K562 (cell line): ENCODE measurements around the gene CBX1. TPM values are rescaled to one million over a fixed set of nuclear protein-coding genes. Genes with fewer than 3 reads are reported as not detected.

Source experiments
- ATAC-seq: fragments of 200-7000 bp; cut with Tn5 transposase; 3 replicates; pipeline ENCODE4 v1.9.1; 2020; ENCODE audit warnings: moderate library complexity
- BruUV-seq: library from RNA; stranded (reverse); fragments of 400-500 nt; replicated peaks from 2 replicates; lab custom pipeline; 2021; lab: Mats Ljungman, UMichigan
- CTCF ChIA-PET: fragments of 300-600 bp; formaldehyde crosslinking; extraction: SDS; loops from one replicate; lab custom pipeline; 2021; ENCODE audit warnings: low intra/inter-chr PET ratio; lab: Yijun Ruan, JAX
- POLR2A ChIA-PET: fragments of 300-600, 350-650 bp; sonication (Branson Sonifier 250); formaldehyde crosslinking; extraction: SDS; loops from one replicate; lab custom pipeline; 2021; ENCODE audit warnings: antibody characterized with exemption, inconsistent platforms; lab: Yijun Ruan, JAX
- DNase-seq, 4 experiments: peaks; one replicate each; pipeline versions ENCODE4 v3.0.0 to v3.0.0-alpha.2; 2011 to 2018; ENCODE audit warnings: low spot score in 3 of 4, mixed read lengths in 3 of 4; ENCODE audit errors: extremely low read depth in 1 of 4
- FAIRE-seq: peaks from 2 replicates; lab custom pipeline; 2011; peaks lifted over from hg19 to GRCh38; lab: Jason Lieb, UNC
- H2AFZ ChIP-seq: 2 replicates; pipeline ENCODE4 v1.6.0; 2011; ENCODE audit warnings: low read depth, low read length, control low read depth, inconsistent platforms
- H3K27ac ChIP-seq: fragments of 200-600 bp; 3 replicates; pipeline ENCODE4 v1.8.0; 2011; ENCODE audit warnings: low read depth, mild to moderate bottlenecking, control low read depth, inconsistent platforms, low read length, moderate library complexity, mixed read lengths; ENCODE audit errors: extremely low read depth
- H3K27me3 ChIP-seq, 2 experiments: fragments of 300-600 bp in 1 of 2; 2 replicates in 1 of 2; 3 replicates in 1 of 2; pipeline versions ENCODE4 v1.6.0 to v1.8.0; 2011; ENCODE audit warnings: inconsistent platforms in 2 of 2, low read length in 2 of 2, mild to moderate bottlenecking in 1 of 2, mixed read lengths in 1 of 2, moderate library complexity in 1 of 2; ENCODE audit not compliant: control insufficient read depth in 2 of 2, insufficient read depth in 2 of 2
- H3K36me3 ChIP-seq: fragments of 300-600 bp; 3 replicates; pipeline ENCODE4 v1.8.0; 2011; ENCODE audit warnings: mild to moderate bottlenecking, low read length, inconsistent platforms; ENCODE audit not compliant: control insufficient read depth, insufficient read depth
- H3K4me1 ChIP-seq, 2 experiments: fragments of 200-600 bp in 1 of 2; replicated peaks in 1 of 2; 2 replicates in 1 of 2; 3 replicates in 1 of 2; pipeline versions ENCODE4 v1.5.1 to v1.8.0; 2011; ENCODE audit warnings: inconsistent platforms in 2 of 2, low read length in 2 of 2, mild to moderate bottlenecking in 1 of 2, mixed read lengths in 1 of 2, moderate library complexity in 1 of 2; ENCODE audit not compliant: control insufficient read depth in 2 of 2, insufficient read depth in 2 of 2
- H3K4me2 ChIP-seq: 2 replicates; pipeline ENCODE4 v1.6.1; 2011; ENCODE audit warnings: low read length, control low read depth, inconsistent platforms, mixed read lengths; ENCODE audit not compliant: insufficient read depth
- H3K4me3 ChIP-seq: fragments of 200-600 bp; sonication (generic), shearing (Covaris generic); 2 replicates; pipeline ENCODE4 v1.5.1; 2016; ENCODE audit warnings: control low read depth, inconsistent platforms
- H3K79me2 ChIP-seq: fragments of 200-600 bp; 3 replicates; pipeline ENCODE4 v1.8.0; 2011; ENCODE audit warnings: low read length, inconsistent platforms; ENCODE audit not compliant: control insufficient read depth, insufficient read depth
- H3K9ac ChIP-seq, 2 experiments: 2 replicates each; pipeline versions ENCODE4 v1.6.0 to v1.6.1; 2011; ENCODE audit warnings: low read depth in 2 of 2, low read length in 2 of 2, control low read depth in 1 of 2, inconsistent platforms in 1 of 2, mild to moderate bottlenecking in 1 of 2, mixed read lengths in 1 of 2; ENCODE audit not compliant: insufficient read depth in 1 of 2
- H3K9me1 ChIP-seq: one replicate; pipeline ENCODE4 v1.6.0; 2011; ENCODE audit warnings: inconsistent platforms, mild to moderate bottlenecking, low read length, moderate library complexity; ENCODE audit not compliant: control insufficient read depth, insufficient read depth
- H3K9me3 ChIP-seq: replicated peaks from 2 replicates; pipeline ENCODE4 v1.5.1; 2011; ENCODE audit warnings: low read depth, low read length, inconsistent platforms; ENCODE audit not compliant: control insufficient read depth, insufficient read depth
- H4K20me1 ChIP-seq: replicated peaks from 2 replicates; pipeline ENCODE4 v1.6.1; 2011; ENCODE audit warnings: low read length, inconsistent platforms, mixed read lengths; ENCODE audit not compliant: control insufficient read depth, insufficient read depth
- ARID1B ChIP-seq: fragments of 450-650 bp; IDR thresholded peaks from 2 replicates; pipeline ENCODE4 v1.6.1; 2016; ENCODE audit warnings: antibody characterized with exemption, mild to moderate bottlenecking, inconsistent platforms
- CBFA2T3 ChIP-seq: fragments of 450-650 bp; IDR thresholded peaks from 2 replicates; pipeline ENCODE4 v1.6.1; 2017
- CCNT2 ChIP-seq: IDR thresholded peaks from 2 replicates; pipeline ENCODE4 v1.6.1; 2011; ENCODE audit warnings: borderline replicate concordance, low read depth, mild to moderate bottlenecking, moderate library complexity, mixed read lengths, low read length; ENCODE audit not compliant: insufficient read length; ENCODE audit errors: extremely low read depth
- ELF4 ChIP-seq: fragments of 450-650 bp; formaldehyde crosslinking; IDR thresholded peaks from 2 replicates; pipeline ENCODE4 v1.4.0; 2022; ENCODE audit warnings: missing genetic modification characterization
- FOXP1 ChIP-seq: sonication (generic); formaldehyde crosslinking; IDR thresholded peaks from 2 replicates; pipeline ENCODE4 v1.8.0; 2022; ENCODE audit warnings: mild to moderate bottlenecking, missing genetic modification reagents
- LEF1 ChIP-seq: fragments of 450-650 bp; IDR thresholded peaks from 2 replicates; pipeline ENCODE4 v1.6.1; 2016; ENCODE audit warnings: mild to moderate bottlenecking
- MXI1 ChIP-seq: IDR thresholded peaks from 2 replicates; pipeline ENCODE4 v1.6.1; 2011; ENCODE audit warnings: low read depth, mild to moderate bottlenecking, improper control_type of control experiment, low read length
- NFE2 ChIP-seq: IDR thresholded peaks from 2 replicates; pipeline ENCODE4 v1.6.1; 2014; ENCODE audit warnings: antibody characterized with exemption, low read depth
- PKNOX1 ChIP-seq: fragments of 450-650 bp; IDR thresholded peaks from 2 replicates; pipeline ENCODE4 v1.6.1; 2016
- RFX5 ChIP-seq: IDR thresholded peaks from 2 replicates; pipeline ENCODE4 v1.6.1; 2011; ENCODE audit warnings: low read depth, mild to moderate bottlenecking, improper control_type of control experiment, low read length
- SIN3A ChIP-seq, 2 experiments: fragments of 150-350 bp in 1 of 2; IDR thresholded peaks; 2 replicates each; pipeline ENCODE4 v1.6.1; 2011 to 2016; ENCODE audit warnings: borderline replicate concordance in 2 of 2, low read depth in 2 of 2, low read length in 2 of 2, mild to moderate bottlenecking in 2 of 2, moderate library complexity in 2 of 2; ENCODE audit not compliant: control insufficient read depth in 1 of 2
- ZNF695 ChIP-seq: fragments of 450-650 bp; formaldehyde crosslinking; IDR thresholded peaks from 2 replicates; pipeline ENCODE4 v1.4.0; 2020; ENCODE audit warnings: mild to moderate bottlenecking, moderate library complexity
- WGBS: fragments of 100-300 bp; shearing (Covaris generic); methylation state at CpG from one replicate; pipeline ENCODE4 v1.1.6; 2016; ENCODE audit warnings: low coverage, mixed read lengths; ENCODE audit not compliant: insufficient coverage; ENCODE audit errors: missing lambda C conversion rate; 5-methylcytosine and 5-hydroxymethylcytosine counted together
- in situ Hi-C: fragments of 300-500 bp; cut with MboI; formaldehyde crosslinking; loops from 4 replicates; pipeline ENCODE4 v1.15.0; 2018; ENCODE audit warnings: inconsistent platforms, mixed read lengths
- intact Hi-C: fragments of 100-400 bp; cut with micrococcal nuclease; formaldehyde crosslinking; loops from 2 replicates; pipeline ENCODE4 v1.14.2; 2022
- polyA plus RNA-seq, 8 experiments: library from polyadenylated mRNA; depleted of rRNA in 4 of 8; stranded (reverse) in 5 of 8; unstranded in 3 of 8; fragments of >200 nt; fragmentation: Nextera tagmentation in 2 of 8; fragmentation: Illumina TruSeq in 1 of 8; extraction: Ambion mirVana in 2 of 8; extraction: Trizol in 1 of 8; gene quantifications; 2 replicates each; pipeline versions ENCODE4 v1.2.1 to v1.2.3, GENCODE V29; 2011 to 2014; ENCODE audit warnings: inconsistent platforms in 1 of 8, missing spikeins in 1 of 8
- total RNA-seq, 7 experiments: library from RNA; depleted of rRNA in 6 of 7; stranded (reverse); fragments of >200 nt in 6 of 7; fragmentation: Illumina TruSeq in 2 of 7; extraction: Trizol in 2 of 7; gene quantifications; 2 replicates each; pipeline versions ENCODE4 v1.2.1 to v1.2.3, GENCODE V29; 2011 to 2021; ENCODE audit warnings: low replicate concordance in 1 of 7
- TF ChIP-seq, protein P1 (sequence below): sonication (generic); IDR thresholded peaks from 2 replicates; pipeline ENCODE4 v1.6.1; 2016
- TF ChIP-seq, protein P2 (sequence below): fragments of 450-650 bp; IDR thresholded peaks from 2 replicates; pipeline ENCODE4 v1.6.1; 2017; ENCODE audit warnings: antibody characterized with exemption

CBX1 gene
- total and polyA plus RNA-seq, 9 of the 15 experiments (the other 6 are each of a cell fraction or from before 2014, with no cell fraction given) = 10.6 to 95.7 (median 52.7) TPM

DNA sequence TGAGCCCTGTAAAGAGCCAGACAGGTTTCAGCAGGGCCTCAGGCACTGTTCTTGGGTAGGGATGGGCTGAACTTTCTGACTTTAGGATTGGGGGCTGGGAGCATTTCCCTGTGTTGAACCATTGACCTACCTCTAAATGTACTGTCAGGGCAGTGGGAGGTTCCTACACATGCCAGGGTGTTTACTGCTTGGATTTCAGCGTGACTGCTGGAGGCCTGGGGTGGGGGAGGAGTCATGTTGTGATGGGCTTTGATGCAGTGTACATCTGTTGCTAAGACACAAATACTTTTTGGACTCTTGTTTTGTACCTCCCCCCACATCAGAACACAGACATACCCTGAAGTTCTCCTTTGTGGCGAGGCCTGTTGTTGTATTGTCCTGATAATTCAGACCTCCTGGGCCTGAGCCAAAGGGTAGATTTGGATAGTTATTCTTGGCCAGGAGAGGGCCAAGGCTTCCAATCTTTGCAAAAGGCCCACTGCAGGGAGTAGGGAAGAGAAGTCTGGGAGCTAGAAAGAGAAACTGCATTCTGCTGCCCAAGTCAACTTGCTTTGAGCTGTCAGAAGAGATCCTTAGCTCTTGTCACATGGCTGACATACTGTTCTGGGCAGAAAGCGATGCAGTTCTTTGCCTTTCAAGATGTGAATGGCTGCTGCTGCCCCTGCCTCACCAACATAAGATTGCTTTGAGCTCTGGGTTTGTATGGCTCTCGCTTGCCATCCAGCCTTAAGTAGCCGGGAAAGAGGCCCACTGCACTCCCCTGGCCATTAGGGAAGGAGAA lies 49.4 kb downstream of the CBX1 start:
- Histone ChIP-seq H3K4me1 (peaks cover 60 to 63% of the 10 kb centered on the region in 2 experiments), H3K27ac (peak overlapping the region; percentile 54; the same call in 2 of the 3 replicates), H4K20me1 (peaks cover 34% of the 10 kb centered on the region), H3K36me3 (peaks cover 60% of the 10 kb centered on the region), H3K4me2 (peak overlapping the region; percentile 53), H3K4me3 (no peak overlapping the region), H3K9me1 (peaks cover 17% of the 10 kb centered on the region), H3K9me3 (no peaks in the 10 kb centered on the region), H2AFZ (no peak overlapping the region), H3K27me3 (no peaks in the 10 kb centered on the region), H3K9ac (peak overlapping the region; percentile 5 to 23; a peak in 3 of 4 replicates), H3K79me2 (peaks cover 94% of the 10 kb centered on the region)
- no TSS peak for BruUV-seq
- FAIRE-seq (peak; percentile 88), ATAC-seq (0 out of 3 replicates have a peak, but pooled peaks have one; percentile 0), DNase-seq (peak in 3 of 4 experiments; percentile 24 to 83 (median 47))
- CTCF ChIA-PET = no interaction called here
- WGBS = 48% methylated on average over 4 of the region's 5 CpGs
- POLR2A ChIA-PET = interaction anchor here (0.6 to 1.1 kb wide), 9 partner anchors 9 to 603 kb away, joined by 3 to 8 read pairs (median 3); no protein-coding TSS in a partner anchor
- in situ Hi-C loops (no loop called here), intact Hi-C loops (no loop called here)
- TF ChIP-seq LEF1 = peak; percentile 77
- no peak for TF ChIP-seq NFE2
- peak; percentile 63; the same call in 1 of the 2 replicates for TF ChIP-seq ARID1B
- TF ChIP-seq, protein P1, sequence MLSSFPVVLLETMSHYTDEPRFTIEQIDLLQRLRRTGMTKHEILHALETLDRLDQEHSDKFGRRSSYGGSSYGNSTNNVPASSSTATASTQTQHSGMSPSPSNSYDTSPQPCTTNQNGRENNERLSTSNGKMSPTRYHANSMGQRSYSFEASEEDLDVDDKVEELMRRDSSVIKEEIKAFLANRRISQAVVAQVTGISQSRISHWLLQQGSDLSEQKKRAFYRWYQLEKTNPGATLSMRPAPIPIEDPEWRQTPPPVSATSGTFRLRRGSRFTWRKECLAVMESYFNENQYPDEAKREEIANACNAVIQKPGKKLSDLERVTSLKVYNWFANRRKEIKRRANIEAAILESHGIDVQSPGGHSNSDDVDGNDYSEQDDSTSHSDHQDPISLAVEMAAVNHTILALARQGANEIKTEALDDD = no peak
- TF ChIP-seq ZNF695 (CRISPR knock-in tag) = no peak
- peak; percentile 69 for TF ChIP-seq CBFA2T3
- TF ChIP-seq, protein P2, sequence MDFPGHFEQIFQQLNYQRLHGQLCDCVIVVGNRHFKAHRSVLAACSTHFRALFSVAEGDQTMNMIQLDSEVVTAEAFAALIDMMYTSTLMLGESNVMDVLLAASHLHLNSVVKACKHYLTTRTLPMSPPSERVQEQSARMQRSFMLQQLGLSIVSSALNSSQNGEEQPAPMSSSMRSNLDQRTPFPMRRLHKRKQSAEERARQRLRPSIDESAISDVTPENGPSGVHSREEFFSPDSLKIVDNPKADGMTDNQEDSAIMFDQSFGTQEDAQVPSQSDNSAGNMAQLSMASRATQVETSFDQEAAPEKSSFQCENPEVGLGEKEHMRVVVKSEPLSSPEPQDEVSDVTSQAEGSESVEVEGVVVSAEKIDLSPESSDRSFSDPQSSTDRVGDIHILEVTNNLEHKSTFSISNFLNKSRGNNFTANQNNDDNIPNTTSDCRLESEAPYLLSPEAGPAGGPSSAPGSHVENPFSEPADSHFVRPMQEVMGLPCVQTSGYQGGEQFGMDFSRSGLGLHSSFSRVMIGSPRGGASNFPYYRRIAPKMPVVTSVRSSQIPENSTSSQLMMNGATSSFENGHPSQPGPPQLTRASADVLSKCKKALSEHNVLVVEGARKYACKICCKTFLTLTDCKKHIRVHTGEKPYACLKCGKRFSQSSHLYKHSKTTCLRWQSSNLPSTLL = no peak
- TF ChIP-seq ELF4 (CRISPR knock-in tag) = 0 out of 2 replicates have a peak, but pooled peaks have one; percentile 41
- TF ChIP-seq MXI1 = 0 out of 2 replicates have a peak, but pooled peaks have one; percentile 67
- TF ChIP-seq PKNOX1 = peak; percentile 58
- TF ChIP-seq SIN3A (IDR thresholded peaks at IDR 0.05; ENCODE audit: borderline replicate concordance in 2 of 2, control insufficient read depth in 1 of 2, low read depth in 2 of 2, low read length in 2 of 2) = peak in 1 of 2 experiments; percentile 76; a peak in 1 of 4 replicates
- TF ChIP-seq CCNT2 = peak; percentile 21
- TF ChIP-seq RFX5 = no peak
- peak; percentile 89 for TF ChIP-seq FOXP1
